Spleen (tissue), 11 donors: ENCODE data around the gene CSMD2. TPM values are rescaled to one million over a fixed set of nuclear protein-coding genes. Genes with fewer than 3 reads are reported as not detected.

Experiments used
- DNase-seq: peaks from one replicate; pipeline ENCODE4 v3.0.0-alpha.2; 2020
- H3K27ac ChIP-seq, 8 donors: fragments of 200-600 bp; sonication (generic) in 7 of 8; 1 replicate in 4 of 8; 2 replicates in 4 of 8; pipeline versions ENCODE4 v1.5.0 to v1.8.0; 2016 to 2021; ENCODE audit warnings: inconsistent platforms in 4 of 8, mild to moderate bottlenecking in 4 of 8, moderate library complexity in 1 of 8
- H3K27me3 ChIP-seq, 7 donors: fragments of 200-600 bp; sonication (generic) in 6 of 7; replicated peaks in 1 of 7; 1 replicate in 4 of 7; 2 replicates in 3 of 7; pipeline versions ENCODE4 v1.5.0 to v1.8.0; 2016 to 2021; ENCODE audit warnings: inconsistent platforms in 3 of 7, mild to moderate bottlenecking in 1 of 7
- H3K36me3 ChIP-seq, 6 donors: fragments of 200-600 bp; sonication (generic) in 5 of 6; 1 replicate in 4 of 6; 2 replicates in 2 of 6; pipeline versions ENCODE4 v1.5.0 to v1.8.0; 2016 to 2021; ENCODE audit warnings: inconsistent platforms in 2 of 6
- H3K4me1 ChIP-seq, 6 donors: fragments of 200-600 bp; sonication (generic) in 5 of 6; 1 replicate in 3 of 6; 2 replicates in 3 of 6; pipeline versions ENCODE4 v1.5.0 to v1.8.0; 2016 to 2021; ENCODE audit warnings: inconsistent platforms in 3 of 6
- H3K4me3 ChIP-seq, 8 donors: fragments of 200-600 bp; sonication (generic) in 7 of 8; 1 replicate in 4 of 8; 2 replicates in 4 of 8; pipeline versions ENCODE4 v1.5.0 to v1.8.0; 2016 to 2021; ENCODE audit warnings: inconsistent platforms in 4 of 8, mild to moderate bottlenecking in 4 of 8, moderate library complexity in 2 of 8
- H3K9me3 ChIP-seq, 8 donors: fragments of 200-600 bp; sonication (generic) in 7 of 8; 1 replicate in 4 of 8; 2 replicates in 4 of 8; pipeline versions ENCODE4 v1.5.0 to v1.8.0; 2016 to 2021; ENCODE audit warnings: inconsistent platforms in 4 of 8
- CTCF ChIP-seq, 11 experiments: fragments of 200-600 bp in 7 of 11; fragments of 450-650 bp in 4 of 11; sonication (generic) in 4 of 11; IDR thresholded peaks in 8 of 11; conservative IDR thresholded peaks in 3 of 11; 1 replicate in 7 of 11; 2 replicates in 4 of 11; pipeline versions ENCODE4 v1.4.0 to v1.8.0; 2016 to 2021; ENCODE audit warnings: antibody characterized with exemption in 11 of 11, inconsistent platforms in 4 of 11, mild to moderate bottlenecking in 1 of 11
- POLR2A ChIP-seq, 3 donors: fragments of 450-650 bp; IDR thresholded peaks; one replicate each; pipeline ENCODE4 v1.5.1; 2017; ENCODE audit warnings: antibody characterized with exemption in 3 of 3, mild to moderate bottlenecking in 1 of 3
- POLR2AphosphoS5 ChIP-seq, 3 donors: sonication (generic); formaldehyde crosslinking; IDR thresholded peaks; one replicate each; pipeline ENCODE4 v1.5.1; 2017; ENCODE audit warnings: antibody characterized with exemption in 3 of 3
- WGBS, 5 donors: extraction: QIAGEN DNeasy Blood & Tissue Kit in 3 of 5; methylation state at CpG; one replicate each; pipeline versions ENCODE4 v1.1.5 to v1.1.7; 2013 to 2018; 5-methylcytosine and 5-hydroxymethylcytosine counted together
- intact Hi-C: fragments of 100-400 bp; cut with DNase I; formaldehyde crosslinking; loops from one replicate; pipeline ENCODE4 v1.15.0; 2023; ENCODE audit warnings: low total_unique reads
- polyA plus RNA-seq, 3 donors: library from polyadenylated mRNA; stranded (reverse); fragments of 200-250 nt; gene quantifications; one replicate each; pipeline ENCODE4 v1.2.1, GENCODE V29; 2013
- total RNA-seq, 7 donors: library from RNA; depleted of rRNA in 3 of 7; stranded (reverse); fragments of >200 nt in 3 of 7; fragmentation: NEBNext Ultra II Directional in 4 of 7; extraction: Animal tissue kit (Norgen Biotek cat#: 25700) in 4 of 7; gene quantifications; one replicate each; pipeline versions ENCODE4 v1.1.0 to v1.2.1, GENCODE V29; 2016 to 2021
- donor health status: healthy with polysubstance abuse.
- donor health status: DM: no; HTN: no; CAD: no; lungs with moderate emphysema.
- donor health status: DM: no; HTN: no; CAD: no.
- donor health status: Bipolar disorder and iron deficiency.
- donor health status: healthy.
- donor health status: DM: no; HTN: no; CAD: no.
- donor health status: DM: yes; HTN: yes; CAD: no.

Gene CSMD2
- total and polyA plus RNA-seq, 10 donors: 0.12 to 2.7 (median 0.96) TPM

GRCh38 chr1:33867684-33868083, 297.3 kb downstream of the CSMD2 start:
- 74 to 87% (median 85%) methylated on average over 1 of the region's 1 CpG for WGBS, 5 donors
- Histone ChIP-seq H3K4me3 (no peak overlapping the region), H3K9me3 (peaks cover 0 to 5% (median 0%) of the 10 kb centered on the region in 8 donors), H3K27me3 (peaks cover 0 to 25% (median 0%) of the 10 kb centered on the region in 7 donors), H3K27ac (no peak overlapping the region), H3K36me3 (no peaks in the 10 kb centered on the region), H3K4me1 (no peaks in the 10 kb centered on the region)
- intact Hi-C loops: no loop called here
- TF ChIP-seq POLR2AphosphoS5 (IDR thresholded peaks at IDR 0.05) (no peak), CTCF (IDR thresholded peaks at IDR 0.05 in 8 of 11, conservative IDR thresholded peaks at IDR 0.05 in 3 of 11) (no peak), POLR2A (IDR thresholded peaks at IDR 0.05) (no peak)
- no peak for DNase-seq

GRCh38 chr1:33866281-33866680, 298.7 kb downstream of the CSMD2 start:
- no peak for TF ChIP-seq CTCF (IDR thresholded peaks at IDR 0.05 in 8 of 11, conservative IDR thresholded peaks at IDR 0.05 in 3 of 11)
- no peak for TF ChIP-seq POLR2A (IDR thresholded peaks at IDR 0.05)
- TF ChIP-seq POLR2AphosphoS5 (IDR thresholded peaks at IDR 0.05): no peak
- H3K36me3 ChIP-seq: no peaks in the 10 kb centered on the region
- H3K27ac ChIP-seq: no peak overlapping the region
- peaks cover 0 to 5% (median 0%) of the 10 kb centered on the region in 8 donors for H3K9me3 ChIP-seq
- 68 to 82% (median 75%) methylated on average over 6 of the region's 6 CpGs for WGBS, 5 donors
- no peaks in the 10 kb centered on the region for H3K4me1 ChIP-seq
- no peak overlapping the region for H3K4me3 ChIP-seq
- intact Hi-C loops: no loop called here
- no peak for DNase-seq
- H3K27me3 ChIP-seq: peaks cover 0 to 29% (median 0%) of the 10 kb centered on the region in 7 donors

GRCh38 chr1:33864460-33865389, 300.3 kb downstream of the CSMD2 start:
- peaks cover 0 to 29% (median 0%) of the 10 kb centered on the region in 7 donors for H3K27me3 ChIP-seq
- H3K9me3 ChIP-seq: peaks cover 0 to 5% (median 0%) of the 10 kb centered on the region in 8 donors
- no peak for DNase-seq
- no peaks in the 10 kb centered on the region for H3K36me3 ChIP-seq
- intact Hi-C loops: no loop called here
- H3K4me3 ChIP-seq: no peak overlapping the region
- no peaks in the 10 kb centered on the region for H3K4me1 ChIP-seq
- 66 to 72% (median 70%) methylated on average over 13 to 14 of the region's 14 CpGs for WGBS, 5 donors
- TF ChIP-seq POLR2A (IDR thresholded peaks at IDR 0.05) (no peak), CTCF (IDR thresholded peaks at IDR 0.05 in 8 of 11, conservative IDR thresholded peaks at IDR 0.05 in 3 of 11) (no peak), POLR2AphosphoS5 (IDR thresholded peaks at IDR 0.05) (no peak)
- no peak overlapping the region for H3K27ac ChIP-seq

GRCh38 chr1:33863779-33864178, 301.3 kb downstream of the CSMD2 start, which contains the start of gene HMGB4:
Gene HMGB4, plus strand, starts transcription at chr1:33864079. Its CDS starts 113 bp downstream, at chr1:33864192.
- no peak for DNase-seq
- H3K27ac ChIP-seq: no peak within 1 kb of the TSS
- peaks cover 0 to 29% (median 0%) of the 10 kb centered on the region in 7 donors for H3K27me3 ChIP-seq
- WGBS, 5 donors: 75 to 84% (median 79%) methylated on average over 3 of the region's 3 CpGs
- no peaks in the 10 kb centered on the region for H3K4me1 ChIP-seq
- no peak within 1 kb of the TSS for H3K4me3 ChIP-seq
- TF ChIP-seq POLR2AphosphoS5 (IDR thresholded peaks at IDR 0.05): no peak
- no peak for TF ChIP-seq POLR2A (IDR thresholded peaks at IDR 0.05)
- TF ChIP-seq CTCF (IDR thresholded peaks at IDR 0.05 in 8 of 11, conservative IDR thresholded peaks at IDR 0.05 in 3 of 11): no peak
- intact Hi-C loops: no loop called here
- no peaks in the 10 kb centered on the region for H3K36me3 ChIP-seq
- H3K9me3 ChIP-seq: peaks cover 0 to 5% (median 0%) of the 10 kb centered on the region in 8 donors
